NCI-H2227 (cell line): ENCODE results near the gene NFIB.

Source experiments
- DNase-seq: peaks from one replicate; lab custom pipeline; 2025; ENCODE audit not compliant: unreplicated experiment; lab: John Stamatoyannopoulos, UW

NFIB gene

DNA sequence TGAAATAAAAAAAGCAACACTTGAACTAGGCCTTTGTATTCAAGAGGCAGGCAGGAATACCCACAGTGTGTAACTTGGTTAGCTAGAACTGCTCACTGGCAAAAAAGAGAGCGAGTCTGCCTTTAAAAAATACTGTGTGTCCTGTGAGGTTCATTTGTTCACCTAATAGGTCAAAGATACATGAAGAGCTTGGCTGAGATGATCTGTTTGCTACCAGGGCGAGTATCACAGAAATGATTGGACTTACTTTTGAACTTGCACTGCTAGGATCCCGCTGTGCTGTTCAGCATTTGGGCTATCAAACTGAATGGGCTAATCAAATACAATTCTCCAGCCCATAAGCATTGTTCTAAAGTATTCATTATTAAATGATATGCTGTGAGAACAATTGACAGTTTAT lies 229.1 kb downstream of the NFIB start:
- DNase-seq: no peak

- DNase-seq: no peak
Observed at GRCh38 chr9:14083366-14083765, 230.6 kb downstream of the NFIB start.

- no peak for DNase-seq
Observed at GRCh38 chr9:14082732-14083131, 231.2 kb downstream of the NFIB start.

DNA sequence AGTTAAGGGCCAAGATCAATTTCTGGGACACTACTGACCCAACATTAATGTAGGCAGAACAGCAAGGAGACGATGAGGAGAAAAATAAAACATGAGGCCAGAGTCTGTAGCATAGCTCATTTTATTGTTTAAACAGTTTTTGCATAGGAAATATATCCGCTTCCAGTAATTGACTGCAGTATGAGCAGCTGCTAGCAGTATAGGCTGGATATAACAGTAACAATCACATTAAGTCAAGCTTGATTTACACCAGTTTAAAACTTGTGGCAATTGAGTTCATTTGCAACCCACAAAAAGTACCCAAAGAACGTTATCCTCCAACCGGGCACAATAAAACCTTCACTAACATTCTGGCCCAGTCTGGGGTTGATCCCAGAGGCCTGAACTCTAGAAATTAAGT lies 232.2 kb downstream of the NFIB start:
- no peak for DNase-seq

GRCh38 chr9:14080959-14081542 lies 232.9 kb downstream of the NFIB start:
- no peak for DNase-seq

GRCh38 chr9:14079440-14079839 lies 234.5 kb downstream of the NFIB start:
- no peak for DNase-seq

GRCh38 chr9:14077672-14078071 lies 236.3 kb downstream of the NFIB start:
- no peak for DNase-seq

DNA sequence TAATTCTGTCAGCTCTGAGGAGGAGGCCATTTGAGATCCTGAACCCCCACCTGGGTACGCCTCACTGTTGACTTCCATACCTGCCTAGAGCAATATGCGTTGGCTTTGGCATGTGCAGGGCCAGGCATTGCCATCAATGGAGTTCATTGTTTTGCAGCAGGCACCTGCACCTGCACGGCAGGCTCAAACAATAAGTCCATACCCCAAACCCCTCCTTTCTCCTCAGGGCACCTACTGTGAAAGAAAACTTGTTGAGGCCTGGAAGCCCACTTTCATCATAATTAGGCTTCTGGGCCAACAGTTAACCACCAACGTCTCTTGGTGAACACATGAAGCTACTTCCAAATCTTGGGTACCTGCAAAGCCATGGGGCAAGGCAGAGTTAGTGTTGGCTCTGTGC lies 238.7 kb downstream of the NFIB start:
- DNase-seq: no peak

GRCh38 chr9:14072850-14073249 lies 241.1 kb downstream of the NFIB start:
- no peak for DNase-seq

DNA sequence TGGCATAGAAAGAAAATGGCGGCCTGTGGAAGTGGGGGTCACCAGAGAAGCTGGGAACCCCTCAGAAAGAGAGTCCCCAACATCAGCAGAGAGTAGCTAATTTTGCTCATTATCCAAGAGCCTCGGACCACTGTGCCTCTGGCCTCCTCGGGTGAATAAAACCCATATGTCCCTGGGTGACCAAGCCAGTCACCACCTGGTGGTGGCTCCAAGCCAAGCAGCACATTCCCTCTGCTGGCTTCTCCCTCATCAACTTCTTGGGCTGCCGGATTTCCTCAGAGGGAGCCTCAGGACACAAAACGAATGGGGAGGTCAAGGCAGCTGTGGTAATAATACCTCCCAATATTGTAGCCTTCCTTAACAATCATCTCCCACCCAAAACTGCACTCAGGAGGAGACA lies 242.5 kb downstream of the NFIB start:
- DNase-seq: no peak

GRCh38 chr9:14068690-14069089 lies 245.3 kb downstream of the NFIB start:
- no peak for DNase-seq

DNA sequence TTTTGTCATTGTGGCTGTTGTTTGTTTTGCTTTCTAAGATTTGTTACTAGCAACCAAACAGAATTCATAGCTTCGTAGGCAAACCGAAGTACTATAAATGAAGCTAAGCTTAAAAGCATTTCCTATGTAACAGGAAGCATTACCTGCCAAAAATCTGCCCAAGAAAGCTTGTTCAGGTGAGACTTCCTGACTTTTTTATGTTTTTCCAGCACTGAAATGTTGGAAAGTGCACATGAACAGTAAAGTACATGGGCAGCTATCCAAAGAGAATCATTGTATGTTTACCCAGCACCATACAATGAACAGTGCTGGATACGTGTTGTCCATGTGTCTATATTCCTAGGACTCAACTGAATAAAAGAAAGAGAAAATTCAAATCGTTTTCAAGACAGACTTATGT lies 247.1 kb downstream of the NFIB start:
- DNase-seq: no peak

DNA sequence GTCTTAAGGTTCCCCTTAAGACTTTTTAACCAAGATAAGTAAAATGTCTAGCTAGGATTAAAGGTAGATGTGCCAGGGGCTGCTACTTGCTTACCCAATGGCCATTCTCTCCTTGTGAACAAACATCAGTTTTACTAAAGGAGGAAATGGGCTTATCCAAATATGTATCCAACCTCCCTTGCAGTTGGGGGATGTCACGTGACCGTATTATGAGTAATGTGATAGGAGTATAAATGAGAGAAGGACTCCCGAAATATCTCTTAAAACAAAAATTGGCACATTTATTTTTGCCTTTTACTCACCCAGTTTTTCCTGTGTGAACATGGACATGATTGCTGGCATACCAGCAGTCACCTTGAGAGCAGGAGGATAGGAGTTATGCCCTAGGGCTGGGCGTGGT lies 247.9 kb downstream of the NFIB start:
- no peak for DNase-seq

DNA sequence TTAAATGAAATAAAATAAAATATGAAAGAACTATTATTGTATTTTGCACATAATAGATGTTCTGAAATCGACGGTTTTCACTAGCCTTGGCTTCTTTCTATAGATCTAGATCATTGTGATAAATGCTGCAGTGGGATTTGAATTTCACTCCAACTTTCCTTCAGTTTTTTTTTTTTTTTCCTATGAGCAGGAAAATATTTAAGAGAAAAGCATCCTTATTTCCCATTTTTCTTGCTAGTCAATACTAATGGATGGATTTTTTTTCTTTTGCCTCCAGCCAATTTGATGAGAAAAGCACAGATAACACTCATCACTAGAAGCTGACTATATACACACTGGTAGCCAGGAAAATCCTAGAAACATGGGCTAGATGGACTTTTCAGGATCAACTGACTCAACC lies 249.0 kb downstream of the NFIB start:
- no peak for DNase-seq

GRCh38 chr9:14063756-14064155 lies 250.2 kb downstream of the NFIB start:
- DNase-seq: no peak

DNA sequence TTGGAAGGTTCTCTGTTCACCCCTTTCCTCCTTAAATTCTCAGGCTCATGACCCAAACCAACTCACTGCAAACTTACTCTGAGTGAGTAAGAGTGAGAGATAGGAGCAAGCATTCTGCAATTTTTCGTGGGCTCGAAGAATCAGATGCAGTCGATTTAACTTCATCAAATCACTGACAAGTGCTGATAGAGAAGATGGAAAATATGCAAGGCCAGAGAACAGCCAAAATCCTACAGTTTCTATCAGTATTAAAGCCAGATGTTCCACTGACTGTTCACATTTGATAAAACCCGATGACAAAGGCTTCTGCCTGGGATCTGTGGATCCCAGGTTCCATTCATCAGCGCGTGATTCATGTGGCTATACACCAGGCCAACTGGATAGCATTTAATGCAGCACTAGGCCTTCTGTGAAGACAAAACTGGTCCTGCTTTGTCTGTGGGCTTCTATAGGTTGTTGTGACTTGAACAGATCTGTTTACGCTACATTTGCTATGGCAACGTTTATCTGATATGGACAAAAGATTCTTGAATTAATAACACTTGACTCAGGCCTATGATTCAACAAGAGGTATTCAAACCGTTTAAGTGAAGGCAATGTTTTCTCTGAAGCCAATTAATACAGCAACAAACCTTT lies 251.2 kb downstream of the NFIB start:
- peak; percentile 17 for DNase-seq

DNA sequence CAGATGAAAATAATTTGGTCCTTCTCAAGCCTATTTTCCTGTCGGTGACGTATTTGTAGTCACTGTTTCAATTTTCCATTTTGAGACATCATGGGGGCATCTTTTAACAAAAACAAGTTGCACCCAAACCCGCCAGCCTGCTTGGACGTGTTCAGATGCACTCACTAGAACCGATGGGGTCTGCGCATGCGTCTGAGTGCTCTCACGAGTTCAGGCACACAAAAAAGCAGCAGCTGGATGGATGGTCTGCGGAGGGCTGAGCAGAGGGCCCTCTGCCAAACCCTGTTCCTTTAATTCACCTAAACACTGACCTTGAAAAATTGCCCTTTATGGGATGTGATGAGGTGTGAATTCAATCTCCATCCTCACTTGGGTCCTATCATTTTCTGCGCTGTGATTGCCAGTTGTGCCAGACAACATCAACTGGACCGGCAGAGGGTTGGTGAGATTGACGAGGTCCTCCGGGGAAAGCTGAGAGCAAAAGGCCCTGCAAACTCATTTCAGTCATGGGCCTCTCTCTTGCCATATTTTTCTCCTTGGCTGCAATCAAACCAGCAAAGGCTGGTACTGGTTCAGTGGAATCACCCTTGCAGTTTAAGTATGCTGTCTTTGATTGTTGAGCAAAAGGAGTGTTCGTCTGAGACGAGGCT lies 251.9 kb downstream of the NFIB start:
- no peak for DNase-seq

DNA sequence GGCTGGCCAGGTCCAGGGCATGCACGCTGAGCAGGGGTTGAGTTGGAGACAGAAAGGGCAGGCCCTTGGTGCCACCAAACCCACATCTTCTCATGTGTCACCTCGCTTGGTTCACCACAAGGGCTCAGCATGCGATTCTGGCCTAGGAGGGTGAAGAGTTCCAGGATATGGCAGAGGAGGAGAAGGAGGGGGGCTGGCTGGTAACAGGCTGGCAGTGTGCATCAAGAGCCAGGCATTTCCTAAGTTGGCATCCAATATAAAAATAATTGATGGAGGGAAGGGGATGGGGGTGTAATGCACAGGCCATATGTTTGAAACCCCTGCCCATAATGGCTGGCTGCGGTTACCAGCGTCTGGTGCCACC lies 255.6 kb downstream of the NFIB start:
- DNase-seq: no peak

DNA sequence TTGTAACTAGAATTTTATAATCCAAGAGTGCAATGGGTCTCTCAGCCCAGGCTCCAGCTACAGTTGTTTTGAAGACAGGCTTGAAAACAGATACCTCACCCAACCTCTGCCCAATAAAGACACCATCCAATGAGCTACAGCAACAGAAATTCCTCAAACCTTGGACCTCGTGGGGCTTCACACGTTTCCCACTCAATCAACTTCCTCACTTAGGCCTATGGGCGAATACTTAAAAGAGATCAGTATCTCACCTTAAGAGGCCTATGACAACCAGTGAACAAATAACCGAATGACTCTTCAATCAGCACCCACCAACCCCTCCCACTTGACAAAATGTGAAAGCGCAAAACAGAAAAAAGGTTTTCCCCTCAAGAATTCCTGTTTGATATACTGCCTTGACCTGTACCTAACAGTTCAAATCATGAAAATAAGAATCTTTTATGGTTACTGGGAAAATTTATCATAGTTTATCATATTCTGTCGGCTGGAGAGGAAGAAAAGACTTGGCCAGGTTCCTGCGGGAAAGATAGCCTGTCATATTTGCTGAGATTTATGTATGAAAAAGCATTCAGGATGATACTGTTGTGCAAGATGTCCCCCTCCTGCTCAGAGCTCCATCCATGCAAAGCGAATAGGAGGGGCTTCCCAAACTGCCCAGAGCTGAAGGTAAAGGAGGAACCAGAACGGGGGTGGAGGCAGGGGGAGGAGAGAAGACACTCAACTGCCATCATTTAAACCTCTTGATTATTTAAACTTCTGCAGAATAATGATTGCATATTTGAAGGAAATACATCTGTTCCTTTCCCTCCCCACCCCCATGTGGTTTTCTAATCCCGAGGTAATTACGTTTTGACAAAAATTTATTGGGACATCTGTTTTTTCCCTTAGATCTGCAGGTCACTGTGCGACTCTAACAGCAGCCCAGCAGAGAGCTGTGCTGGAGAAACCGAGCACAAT lies 256.3 kb downstream of the NFIB start:
- DNase-seq: no peak

- DNase-seq: no peak
Observed at GRCh38 chr9:14056316-14056861, 257.6 kb downstream of the NFIB start.

- DNase-seq: no peak
Observed at GRCh38 chr9:14054096-14054495, 259.8 kb downstream of the NFIB start.
